OCI-LY7 (cell line): ENCODE measurements around the gene HPSE2.

Experiments
- CTCF ChIP-seq: fragments of 200-600 bp; sonication (generic); conservative IDR thresholded peaks from 2 replicates; pipeline ENCODE4 v1.5.1; 2014; ENCODE audit warnings: mild to moderate bottlenecking, antibody characterized with exemption, low read length, moderate library complexity, mixed read lengths
- EZH2phosphoT487 ChIP-seq: fragments of 200-600 bp; sonication (generic); IDR thresholded peaks from 2 replicates; pipeline ENCODE4 v1.6.1; 2018; ENCODE audit warnings: low read depth, borderline replicate concordance, mild to moderate bottlenecking, mixed run types, antibody characterized with exemption, low read length, moderate library complexity, mixed read lengths

- TF ChIP-seq CTCF, result no peak
- no peak for TF ChIP-seq EZH2phosphoT487
Measured at GRCh38 chr10:98848361-98848760, 387.3 kb downstream of the HPSE2 start.
